H1 (cell line): ENCODE results near the gene INPP4A. TPM values are rescaled to one million over a fixed set of nuclear protein-coding genes. Genes with fewer than 3 reads are reported as not detected.

ENCODE experiments used
- CTCF ChIA-PET: fragments of 300-600 bp; sonication (Branson Sonifier 250); formaldehyde crosslinking; loops from one replicate; lab custom pipeline; 2021; ENCODE audit not compliant: partially characterized antibody; lab: Charles Lee
- POLR2A ChIA-PET: fragments of 300-600 bp; sonication (Branson Sonifier 250); formaldehyde crosslinking; loops from one replicate; lab custom pipeline; 2021; ENCODE audit warnings: inconsistent platforms; ENCODE audit not compliant: partially characterized antibody; lab: Charles Lee
- DNase-seq, 2 experiments: peaks; one replicate each; pipeline versions ENCODE4 v3.0.0 to v3.0.0-alpha.2; 2010 to 2022; ENCODE audit warnings: low spot score in 2 of 2, low read depth in 1 of 2, mixed read lengths in 1 of 2
- FAIRE-seq: peaks from 2 replicates; lab custom pipeline; 2011; peaks lifted over from hg19 to GRCh38; lab: Jason Lieb, UNC
- H2AFZ ChIP-seq: 2 replicates; pipeline ENCODE4 v1.8.1; 2012; ENCODE audit warnings: low read length, inconsistent platforms
- H2AK5ac ChIP-seq: 2 replicates; pipeline ENCODE4 v1.6.1; 2013; ENCODE audit warnings: low read depth, low read length
- H2BK120ac ChIP-seq: replicated peaks from 2 replicates; pipeline ENCODE3; 2013; ENCODE audit warnings: low read depth, low read length, inconsistent platforms
- H2BK12ac ChIP-seq: 2 replicates; pipeline ENCODE4 v1.6.1; 2013; ENCODE audit warnings: low read depth, low read length
- H2BK15ac ChIP-seq: 2 replicates; pipeline ENCODE4 v1.6.1; 2013; ENCODE audit warnings: low read length
- H2BK20ac ChIP-seq: 2 replicates; pipeline ENCODE4 v1.6.1; 2013; ENCODE audit warnings: low read length
- H2BK5ac ChIP-seq: 2 replicates; pipeline ENCODE4 v1.6.1; 2013; ENCODE audit warnings: low read depth, low read length
- H3K14ac ChIP-seq: 2 replicates; pipeline ENCODE4 v1.6.1; 2013; ENCODE audit warnings: inconsistent platforms; ENCODE audit not compliant: insufficient read length
- H3K18ac ChIP-seq: 2 replicates; pipeline ENCODE4 v1.6.1; 2013; ENCODE audit warnings: low read length; ENCODE audit errors: extremely low read depth
- H3K23ac ChIP-seq: 2 replicates; pipeline ENCODE4 v1.6.1; 2013; ENCODE audit warnings: inconsistent platforms; ENCODE audit not compliant: insufficient read length
- H3K23me2 ChIP-seq: 2 replicates; pipeline ENCODE4 v1.6.1; 2013; ENCODE audit warnings: low read depth, low read length
- H3K27ac ChIP-seq: 2 replicates; pipeline ENCODE4 v1.6.1; 2011; ENCODE audit warnings: low read depth, low read length, inconsistent platforms
- H3K27me3 ChIP-seq, 4 experiments: replicated peaks in 1 of 4; 1 replicate in 1 of 4; 2 replicates in 3 of 4; pipeline versions ENCODE4 v1.6.1 to v1.8.1; 2011 to 2013; ENCODE audit warnings: low read length in 3 of 4, mild to moderate bottlenecking in 3 of 4, inconsistent platforms in 2 of 4, mixed read lengths in 2 of 4, moderate library complexity in 1 of 4; ENCODE audit not compliant: control insufficient read depth in 3 of 4, insufficient read depth in 3 of 4; ENCODE audit errors: extremely low read depth in 1 of 4
- H3K36me3 ChIP-seq, 4 experiments: 2 replicates each; pipeline versions ENCODE4 v1.6.1 to v1.8.1; 2011 to 2013; ENCODE audit warnings: mild to moderate bottlenecking in 4 of 4, low read length in 3 of 4, moderate library complexity in 2 of 4, control low read depth in 1 of 4, inconsistent platforms in 1 of 4; ENCODE audit not compliant: insufficient read depth in 4 of 4, control insufficient read depth in 2 of 4
- H3K4ac ChIP-seq: replicated peaks from 2 replicates; pipeline ENCODE3; 2013; ENCODE audit warnings: low read length, low read depth, mixed read lengths, inconsistent platforms; ENCODE audit not compliant: insufficient read length
- H3K4me1 ChIP-seq, 4 experiments: replicated peaks in 1 of 4; 1 replicate in 1 of 4; 2 replicates in 3 of 4; pipeline versions ENCODE4 v1.6.1 to v1.8.1; 2011 to 2013; ENCODE audit warnings: low read length in 3 of 4, inconsistent platforms in 2 of 4, mixed read lengths in 1 of 4; ENCODE audit not compliant: insufficient read depth in 4 of 4, control insufficient read depth in 3 of 4
- H3K4me2 ChIP-seq, 2 experiments: 2 replicates each; pipeline versions ENCODE4 v1.6.1 to v1.8.1; 2011 to 2013; ENCODE audit warnings: low read depth in 2 of 2, low read length in 2 of 2, control low read depth in 1 of 2, inconsistent platforms in 1 of 2, mild to moderate bottlenecking in 1 of 2; ENCODE audit not compliant: insufficient read depth in 1 of 2
- H3K4me3 ChIP-seq, 4 experiments: fragments of 200-600, 300-600 bp in 1 of 4; sonication (generic), shearing (Covaris generic), sonication (Bioruptor Twin) in 1 of 4; 2 replicates each; pipeline versions ENCODE4 v1.5.1 to v1.8.1; 2011 to 2016; ENCODE audit warnings: low read length in 4 of 4, low read depth in 3 of 4, control low read depth in 2 of 4, inconsistent platforms in 2 of 4, mild to moderate bottlenecking in 2 of 4, mixed read lengths in 1 of 4, moderate library complexity in 1 of 4; ENCODE audit not compliant: insufficient read depth in 2 of 4; ENCODE audit errors: extremely low read depth in 1 of 4
- H3K56ac ChIP-seq: replicated peaks from 2 replicates; pipeline ENCODE3; 2013; ENCODE audit warnings: low read depth, mild to moderate bottlenecking, mixed read lengths, low read length, inconsistent platforms; ENCODE audit not compliant: insufficient read length
- H3K79me1 ChIP-seq: 2 replicates; pipeline ENCODE4 v1.6.1; 2013; ENCODE audit warnings: low read depth, low read length, control low read depth
- H3K79me2 ChIP-seq, 2 experiments: 2 replicates each; pipeline versions ENCODE4 v1.6.1 to v1.8.1; 2012 to 2013; ENCODE audit warnings: low read length in 2 of 2, mild to moderate bottlenecking in 2 of 2, inconsistent platforms in 1 of 2; ENCODE audit not compliant: insufficient read depth in 2 of 2, control insufficient read depth in 1 of 2
- H3K9ac ChIP-seq, 4 experiments: replicated peaks in 1 of 4; 1 replicate in 1 of 4; 2 replicates in 3 of 4; pipeline versions ENCODE4 v1.6.1 to v1.8.1; 2011 to 2013; ENCODE audit warnings: low read depth in 3 of 4, low read length in 3 of 4, control low read depth in 2 of 4, mild to moderate bottlenecking in 2 of 4, moderate library complexity in 2 of 4, inconsistent platforms in 1 of 4; ENCODE audit errors: extremely low read depth in 1 of 4
- H3K9me3 ChIP-seq, 2 experiments: 2 replicates each; pipeline versions ENCODE4 v1.6.1 to v1.8.1; 2012 to 2013; ENCODE audit warnings: mild to moderate bottlenecking in 2 of 2, moderate library complexity in 2 of 2, control low read depth in 1 of 2, inconsistent platforms in 1 of 2, low read depth in 1 of 2, low read length in 1 of 2, mixed read lengths in 1 of 2; ENCODE audit not compliant: insufficient read depth in 2 of 2
- H4K20me1 ChIP-seq, 2 experiments: replicated peaks in 1 of 2; 2 replicates each; pipeline versions ENCODE3 to v1.8.1; 2011 to 2013; ENCODE audit warnings: inconsistent platforms in 2 of 2, low read length in 2 of 2, mild to moderate bottlenecking in 1 of 2; ENCODE audit not compliant: insufficient read depth in 2 of 2, control insufficient read depth in 1 of 2
- H4K5ac ChIP-seq: 2 replicates; pipeline ENCODE4 v1.6.1; 2013; ENCODE audit warnings: low read length, low read depth, mixed read lengths, inconsistent platforms; ENCODE audit not compliant: insufficient read length
- H4K8ac ChIP-seq: 2 replicates; pipeline ENCODE4 v1.8.0; 2013; ENCODE audit warnings: mild to moderate bottlenecking, moderate library complexity, low read length, inconsistent platforms; ENCODE audit not compliant: insufficient read depth; ENCODE audit errors: extremely low read depth
- H4K91ac ChIP-seq: replicated peaks from 2 replicates; pipeline ENCODE3; 2013; ENCODE audit warnings: low read length, mixed read lengths, inconsistent platforms; ENCODE audit not compliant: insufficient read length
- EGR1 ChIP-seq: IDR thresholded peaks from 2 replicates; pipeline ENCODE4 v1.6.1; 2011; ENCODE audit warnings: low read depth, low read length, borderline replicate concordance
- RAD21 ChIP-seq, 2 experiments: IDR thresholded peaks in 1 of 2; conservative IDR thresholded peaks in 1 of 2; 2 replicates each; pipeline ENCODE4 v1.6.1; 2011; ENCODE audit warnings: low read depth in 2 of 2, low read length in 2 of 2, improper control_type of control experiment in 1 of 2, inconsistent platforms in 1 of 2, mild to moderate bottlenecking in 1 of 2, moderate library complexity in 1 of 2
- YY1 ChIP-seq: IDR thresholded peaks from 2 replicates; pipeline ENCODE4 v1.6.1; 2011; ENCODE audit warnings: low read depth, mild to moderate bottlenecking, low read length
- WGBS, 2 experiments: shearing (Covaris generic) in 1 of 2; methylation state at CpG; one replicate each; pipeline versions ENCODE4 v1.1.6 to v1.1.7; 2013 to 2015; ENCODE audit warnings: low lambda C conversion rate in 2 of 2, mixed read lengths in 2 of 2, inconsistent platforms in 1 of 2, low coverage in 1 of 2, missing lambda C conversion rate in 1 of 2; ENCODE audit not compliant: insufficient replicate concordance in 2 of 2, insufficient coverage in 1 of 2, insufficient read length in 1 of 2; ENCODE audit errors: extremely low coverage in 1 of 2, missing lambda C conversion rate in 1 of 2; 5-methylcytosine and 5-hydroxymethylcytosine counted together
- polyA plus RNA-seq, 7 experiments: library from polyadenylated mRNA; depleted of rRNA in 3 of 7; stranded (reverse) in 5 of 7; unstranded in 2 of 7; fragments of >200 nt in 5 of 7; fragments of 200-250 nt in 2 of 7; gene quantifications; 1 replicate in 5 of 7; 2 replicates in 1 of 7; 4 replicates in 1 of 7; pipeline versions ENCODE4 v1.2.1 to v1.2.3, GENCODE V29; 2011 to 2013; ENCODE audit warnings: missing spikeins in 2 of 7, mixed read lengths in 2 of 7
- total RNA-seq: library from RNA; stranded (reverse); fragmentation: NEBNext Ultra II Directional; extraction: Animal tissue kit (Norgen Biotek cat#: 25700); gene quantifications from 2 replicates; pipeline ENCODE4 v1.2.1, GENCODE V29; 2021
- TF ChIP-seq, protein P1 (sequence below), 3 experiments: IDR thresholded peaks; 1 replicate in 2 of 3; 2 replicates in 1 of 3; pipeline versions ENCODE4 v1.5.1 to v1.6.1; 2011; ENCODE audit warnings: low read length in 3 of 3, mild to moderate bottlenecking in 3 of 3, inconsistent platforms in 2 of 3, low read depth in 1 of 3, moderate library complexity in 1 of 3; ENCODE audit not compliant: insufficient read depth in 1 of 3; ENCODE audit errors: control extremely low read depth in 1 of 3

INPP4A gene
- total and polyA plus RNA-seq, 2 of the 8 experiments (the other 6 are each of a cell fraction or from before 2014, with no cell fraction given), result 25.6 to 34.3 TPM

DNA sequence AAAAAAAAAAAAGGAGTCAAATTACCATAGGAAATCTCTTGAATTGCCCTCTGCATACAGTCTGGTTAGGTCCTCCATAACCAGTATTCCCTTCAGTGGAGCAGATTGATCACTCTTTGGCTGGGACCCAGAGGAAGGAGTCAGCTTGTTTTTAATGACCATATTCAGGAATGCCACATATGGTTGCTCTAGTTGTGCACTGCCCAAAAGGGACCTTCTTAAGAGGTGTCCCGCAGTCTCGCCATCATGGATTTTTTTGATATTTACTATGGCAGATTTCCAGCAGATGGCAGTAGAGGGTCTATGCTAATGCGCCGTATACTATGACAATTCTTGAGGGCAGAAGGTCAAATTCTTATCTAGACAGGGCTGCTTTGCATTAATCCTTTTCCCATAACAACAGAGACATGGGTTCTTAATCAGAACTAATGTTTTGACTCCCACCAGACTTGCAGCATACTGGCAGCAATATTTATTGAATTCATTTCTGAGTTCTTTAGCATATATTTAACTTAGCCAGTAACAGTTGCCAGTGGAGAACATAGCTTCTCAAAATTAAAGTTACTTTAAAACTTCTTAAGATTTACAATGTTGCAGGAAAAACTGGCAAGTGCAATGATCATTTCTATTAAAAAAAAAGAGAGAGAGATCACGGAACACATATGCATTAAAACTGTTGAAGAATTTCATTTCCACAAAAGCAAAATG lies 31.8 kb upstream of the INPP4A start:
- FAIRE-seq (no peak), DNase-seq (peak in 1 of 2 experiments; percentile 50)
- H3K27me3 ChIP-seq, result no peaks in the 10 kb centered on the region
- H4K91ac ChIP-seq, result no peak overlapping the region
- no peak overlapping the region for H3K4ac ChIP-seq
- H3K79me1 ChIP-seq, result no peaks in the 10 kb centered on the region
- H2BK120ac ChIP-seq, result no peak overlapping the region
- H4K5ac ChIP-seq, result no peak overlapping the region
- H3K27ac ChIP-seq, result no peak overlapping the region
- H2BK5ac ChIP-seq, result no peak overlapping the region
- H3K4me1 ChIP-seq, result peaks cover 0 to 6% (median 1%) of the 10 kb centered on the region in 4 experiments; a peak in 1 of 7 replicates
- H3K4me3 ChIP-seq, result no peak overlapping the region; a peak in 1 of 8 replicates
- H2AFZ ChIP-seq, result no peak overlapping the region
- no peak overlapping the region for H3K18ac ChIP-seq
- no peak overlapping the region for H3K4me2 ChIP-seq
- no peaks in the 10 kb centered on the region for H3K79me2 ChIP-seq
- POLR2A ChIA-PET, result no interaction called here
- H3K14ac ChIP-seq, result no peak overlapping the region
- no peaks in the 10 kb centered on the region for H3K23me2 ChIP-seq
- no peaks in the 10 kb centered on the region for H3K36me3 ChIP-seq
- CTCF ChIA-PET, result interaction anchor here (0.6 to 1.8 kb wide), 15 partner anchors 9 to 1523 kb away, joined by 3 to 12 read pairs (median 3); no protein-coding TSS in a partner anchor
- H4K20me1 ChIP-seq, result no peaks in the 10 kb centered on the region
- H3K9ac ChIP-seq, result no peak overlapping the region
- no peak overlapping the region for H3K23ac ChIP-seq
- H2BK15ac ChIP-seq, result no peak overlapping the region
- no peak overlapping the region for H2BK20ac ChIP-seq
- H4K8ac ChIP-seq, result no peak overlapping the region
- TF ChIP-seq YY1 (peak; percentile 47; the same call in 1 of the 2 replicates), EGR1 (no peak), RAD21 (IDR thresholded peaks at IDR 0.05 in 1 of 2, conservative IDR thresholded peaks at IDR 0.05 in 1 of 2; ENCODE audit: low read depth in 2 of 2, low read length in 2 of 2) (peak; percentile 68 to 77)
- TF ChIP-seq, protein P1, sequence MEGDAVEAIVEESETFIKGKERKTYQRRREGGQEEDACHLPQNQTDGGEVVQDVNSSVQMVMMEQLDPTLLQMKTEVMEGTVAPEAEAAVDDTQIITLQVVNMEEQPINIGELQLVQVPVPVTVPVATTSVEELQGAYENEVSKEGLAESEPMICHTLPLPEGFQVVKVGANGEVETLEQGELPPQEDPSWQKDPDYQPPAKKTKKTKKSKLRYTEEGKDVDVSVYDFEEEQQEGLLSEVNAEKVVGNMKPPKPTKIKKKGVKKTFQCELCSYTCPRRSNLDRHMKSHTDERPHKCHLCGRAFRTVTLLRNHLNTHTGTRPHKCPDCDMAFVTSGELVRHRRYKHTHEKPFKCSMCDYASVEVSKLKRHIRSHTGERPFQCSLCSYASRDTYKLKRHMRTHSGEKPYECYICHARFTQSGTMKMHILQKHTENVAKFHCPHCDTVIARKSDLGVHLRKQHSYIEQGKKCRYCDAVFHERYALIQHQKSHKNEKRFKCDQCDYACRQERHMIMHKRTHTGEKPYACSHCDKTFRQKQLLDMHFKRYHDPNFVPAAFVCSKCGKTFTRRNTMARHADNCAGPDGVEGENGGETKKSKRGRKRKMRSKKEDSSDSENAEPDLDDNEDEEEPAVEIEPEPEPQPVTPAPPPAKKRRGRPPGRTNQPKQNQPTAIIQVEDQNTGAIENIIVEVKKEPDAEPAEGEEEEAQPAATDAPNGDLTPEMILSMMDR (IDR thresholded peaks at IDR 0.05; ENCODE audit: control extremely low read depth in 1 of 3, insufficient read depth in 1 of 3, low read depth in 1 of 3, low read length in 3 of 3), result peak in 2 of 3 experiments; percentile 53 to 63; a peak in 3 of 4 replicates
- peaks cover 18 to 20% of the 10 kb centered on the region in 2 experiments for H3K9me3 ChIP-seq
- 74% methylated on average over 5 of the region's 5 CpGs; no CpG with 5 or more reads in 1 of the 2 experiments for WGBS, 2 experiments
- no peak overlapping the region for H2BK12ac ChIP-seq
- H3K56ac ChIP-seq, result no peak overlapping the region
- no peak overlapping the region for H2AK5ac ChIP-seq
